Trophoblast cell (in vitro differentiated cells and primary cell): ENCODE data around the gene VAV3.
"Not testable (repeated sequence)": the region's sequence is repeated elsewhere in the genome, so short reads cannot be mapped to it uniquely, and the experiment has no call there.

ENCODE experiments used
- DNase-seq, 2 donors: peaks; one replicate each; pipeline ENCODE4 v3.0.0-alpha.2; 2016
- H2AFZ ChIP-seq: 2 replicates; pipeline ENCODE4 v1.6.1; 2013; ENCODE audit warnings: low read length, moderate library complexity, mild to moderate bottlenecking; ENCODE audit not compliant: insufficient read depth, poor library complexity
- H2AK5ac ChIP-seq: 2 replicates; pipeline ENCODE4 v1.6.1; 2013; ENCODE audit warnings: mild to moderate bottlenecking, low read length
- H2BK120ac ChIP-seq: 2 replicates; pipeline ENCODE4 v1.6.1; 2013; ENCODE audit warnings: low read length, mild to moderate bottlenecking, moderate library complexity; ENCODE audit not compliant: insufficient read depth, poor library complexity
- H2BK12ac ChIP-seq: 2 replicates; pipeline ENCODE4 v1.6.1; 2013; ENCODE audit warnings: mild to moderate bottlenecking, low read length, moderate library complexity
- H2BK5ac ChIP-seq: 2 replicates; pipeline ENCODE4 v1.6.1; 2013; ENCODE audit warnings: low read length, low read depth, moderate library complexity, mild to moderate bottlenecking; ENCODE audit not compliant: poor library complexity
- H3K14ac ChIP-seq: 2 replicates; pipeline ENCODE4 v1.6.1; 2013; ENCODE audit warnings: mild to moderate bottlenecking, low read length
- H3K18ac ChIP-seq: 2 replicates; pipeline ENCODE4 v1.6.1; 2013; ENCODE audit warnings: mild to moderate bottlenecking, low read length
- H3K23ac ChIP-seq: 2 replicates; pipeline ENCODE4 v1.6.1; 2013; ENCODE audit warnings: low read length
- H3K27ac ChIP-seq: 2 replicates; pipeline ENCODE4 v1.5.1; 2013; ENCODE audit warnings: low read depth, mild to moderate bottlenecking, inconsistent platforms, low read length, moderate library complexity
- H3K27me3 ChIP-seq: 2 replicates; pipeline ENCODE4 v1.6.1; 2013; ENCODE audit warnings: inconsistent platforms, mild to moderate bottlenecking, low read length, moderate library complexity; ENCODE audit not compliant: insufficient read depth
- H3K36me3 ChIP-seq, 2 experiments: 1 replicate in 1 of 2; 2 replicates in 1 of 2; pipeline ENCODE4 v1.6.1; 2013; ENCODE audit warnings: low read length in 2 of 2, mild to moderate bottlenecking in 2 of 2, moderate library complexity in 1 of 2; ENCODE audit not compliant: insufficient read depth in 2 of 2, control insufficient read depth in 1 of 2
- H3K4ac ChIP-seq: 2 replicates; pipeline ENCODE4 v1.6.1; 2013; ENCODE audit warnings: low read depth, mild to moderate bottlenecking, low read length, moderate library complexity
- H3K4me1 ChIP-seq, 2 experiments: 1 replicate in 1 of 2; 2 replicates in 1 of 2; pipeline ENCODE4 v1.6.1; 2013; ENCODE audit warnings: low read length in 2 of 2, mild to moderate bottlenecking in 2 of 2, moderate library complexity in 1 of 2; ENCODE audit not compliant: insufficient read depth in 2 of 2, control insufficient read depth in 1 of 2
- H3K4me2 ChIP-seq: 2 replicates; pipeline ENCODE4 v1.6.1; 2013; ENCODE audit warnings: inconsistent platforms, mild to moderate bottlenecking, low read length, moderate library complexity
- H3K4me3 ChIP-seq: 2 replicates; pipeline ENCODE4 v1.5.1; 2013; ENCODE audit warnings: mild to moderate bottlenecking, low read depth, low read length, inconsistent platforms
- H3K79me1 ChIP-seq: one replicate; pipeline ENCODE4 v1.6.1; 2013; ENCODE audit warnings: low read length
- H3K79me2 ChIP-seq: 2 replicates; pipeline ENCODE4 v1.6.1; 2013; ENCODE audit warnings: low read length, mild to moderate bottlenecking; ENCODE audit not compliant: control insufficient read depth, insufficient read depth, poor library complexity
- H3K9ac ChIP-seq: 2 replicates; pipeline ENCODE4 v1.6.1; 2013; ENCODE audit warnings: mild to moderate bottlenecking, low read length
- H3K9me3 ChIP-seq: 2 replicates; pipeline ENCODE4 v1.6.1; 2013; ENCODE audit warnings: low read depth, mild to moderate bottlenecking, control low read depth, inconsistent platforms, low read length; ENCODE audit not compliant: insufficient read depth
- H4K12ac ChIP-seq: 2 replicates; pipeline ENCODE4 v1.6.1; 2013; ENCODE audit warnings: low read depth, mild to moderate bottlenecking, low read length, moderate library complexity
- H4K8ac ChIP-seq: 2 replicates; pipeline ENCODE4 v1.6.1; 2013; ENCODE audit warnings: low read depth, mild to moderate bottlenecking, low read length, moderate library complexity
- H4K91ac ChIP-seq: one replicate; pipeline ENCODE4 v1.6.1; 2013; ENCODE audit warnings: low read depth, mild to moderate bottlenecking, low read length, moderate library complexity
- WGBS: extraction: QIAGEN DNeasy Blood & Tissue Kit; methylation state at CpG from one replicate; pipeline ENCODE4 v1.1.7; 2013; ENCODE audit warnings: missing lambda C conversion rate; ENCODE audit not compliant: insufficient read length, insufficient coverage; ENCODE audit errors: extremely low coverage; 5-methylcytosine and 5-hydroxymethylcytosine counted together

Gene VAV3

DNA sequence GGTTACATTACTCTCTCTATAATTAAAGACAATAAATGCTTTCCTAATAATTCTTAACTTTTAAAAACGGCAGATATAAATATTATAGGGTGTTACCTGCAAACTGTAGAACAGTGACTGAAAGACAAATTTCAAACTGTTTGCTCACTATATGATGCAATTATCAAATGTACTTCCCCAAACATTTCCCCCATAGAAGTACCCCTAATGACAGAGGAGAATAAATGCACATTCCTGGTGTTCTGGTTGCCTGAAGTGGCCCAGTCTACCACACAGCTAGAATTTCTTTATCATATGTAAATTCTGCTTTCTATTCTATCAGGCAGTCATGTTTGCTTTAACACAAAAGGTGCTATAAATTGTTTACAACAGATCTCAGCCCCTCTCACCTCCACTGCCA lies 70.4 kb downstream of the VAV3 start:
- WGBS, result no CpG with 5 or more reads among the region's 1 CpG
- Histone ChIP-seq H3K9ac (no peak overlapping the region), H3K27ac (no peak overlapping the region)

DNA sequence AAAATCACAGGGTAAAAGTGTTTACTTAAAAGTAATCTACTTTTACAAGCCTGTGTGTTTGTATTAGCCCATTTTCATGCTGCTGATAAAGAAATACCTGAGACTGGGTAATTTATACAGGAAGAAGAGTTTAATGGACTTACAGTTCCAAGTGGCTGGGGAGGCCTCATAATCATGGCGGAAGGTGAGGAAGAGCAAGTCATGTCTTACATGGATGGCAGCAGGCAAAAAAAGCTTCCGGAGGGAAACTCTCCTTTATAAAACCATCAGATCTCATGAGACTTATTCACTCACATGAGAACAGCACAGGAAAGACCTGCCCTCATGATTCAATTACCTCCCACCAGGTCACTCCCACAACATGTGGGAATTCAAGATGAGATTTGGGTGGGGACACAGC lies 71.6 kb downstream of the VAV3 start:
- not testable (repeated sequence) for H2AK5ac ChIP-seq, H3K14ac ChIP-seq, H3K36me3 ChIP-seq, H3K4me2 ChIP-seq, H2BK5ac ChIP-seq, H3K9me3 ChIP-seq, H3K27ac ChIP-seq, H4K12ac ChIP-seq, H3K9ac ChIP-seq, H3K79me1 ChIP-seq, H3K79me2 ChIP-seq, H3K4ac ChIP-seq, DNase-seq, H3K23ac ChIP-seq, H3K4me3 ChIP-seq, H3K4me1 ChIP-seq, H3K18ac ChIP-seq, H2AFZ ChIP-seq, H3K27me3 ChIP-seq, H4K8ac ChIP-seq, H2BK12ac ChIP-seq, H4K91ac ChIP-seq, H2BK120ac ChIP-seq
- WGBS, result no CpG with 5 or more reads among the region's 2 CpGs

More for the DNA sequence above, 70.4 kb downstream of the VAV3 start:
- no peak overlapping the region for H3K18ac ChIP-seq
- no peaks in the 10 kb centered on the region for H3K79me2 ChIP-seq
- H3K4me3 ChIP-seq, result no peak overlapping the region
- H3K79me1 ChIP-seq, result no peaks in the 10 kb centered on the region
- H3K4me2 ChIP-seq, result no peak overlapping the region
- H3K4ac ChIP-seq, result no peak overlapping the region
- no peak overlapping the region for H3K14ac ChIP-seq
- H2BK5ac ChIP-seq, result no peak overlapping the region
- H3K9me3 ChIP-seq, result no peaks in the 10 kb centered on the region
- no peak for DNase-seq
- no peak overlapping the region for H4K12ac ChIP-seq
- no peaks in the 10 kb centered on the region for H3K4me1 ChIP-seq
- H3K23ac ChIP-seq, result no peak overlapping the region
- H2BK12ac ChIP-seq, result no peak overlapping the region
- no peak overlapping the region for H4K91ac ChIP-seq
- H3K36me3 ChIP-seq, result no peaks in the 10 kb centered on the region
- no peak overlapping the region for H2BK120ac ChIP-seq
- H4K8ac ChIP-seq, result no peak overlapping the region
- H2AK5ac ChIP-seq, result no peak overlapping the region
- no peak overlapping the region for H2AFZ ChIP-seq
- H3K27me3 ChIP-seq, result no peaks in the 10 kb centered on the region

DNA sequence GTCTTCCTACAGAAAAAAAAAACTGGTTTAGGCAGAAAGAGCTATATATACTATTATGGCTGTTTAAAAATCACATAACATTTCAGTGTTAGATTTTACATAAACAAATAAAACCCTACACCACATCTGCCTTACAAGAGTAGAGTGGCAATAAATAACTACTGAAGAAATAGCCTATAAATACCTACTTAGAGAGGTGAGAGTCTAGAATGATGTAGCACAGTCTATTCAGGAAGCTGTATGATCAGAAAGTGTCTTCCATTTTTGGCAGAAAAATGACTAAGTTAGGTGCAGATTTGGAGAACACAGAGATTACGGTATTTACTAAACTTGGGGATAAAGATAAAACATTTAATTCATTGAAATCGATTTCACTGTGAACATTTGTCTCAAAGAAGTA lies 75.5 kb downstream of the VAV3 start:
- no peak for DNase-seq
- no peak overlapping the region for H3K14ac ChIP-seq
- no peaks in the 10 kb centered on the region for H3K36me3 ChIP-seq
- no peak overlapping the region for H3K18ac ChIP-seq
- no peak overlapping the region for H3K27ac ChIP-seq
- H2AK5ac ChIP-seq, result no peak overlapping the region
- no peak overlapping the region for H2BK12ac ChIP-seq
- H3K23ac ChIP-seq, result no peak overlapping the region
- WGBS, result no CpG with 5 or more reads among the region's 2 CpGs
- no peak overlapping the region for H3K9ac ChIP-seq
- no peaks in the 10 kb centered on the region for H3K4me1 ChIP-seq
- no peak overlapping the region for H3K4me2 ChIP-seq
- no peak overlapping the region for H2AFZ ChIP-seq
- no peaks in the 10 kb centered on the region for H3K79me2 ChIP-seq
- no peak overlapping the region for H4K91ac ChIP-seq
- H3K4me3 ChIP-seq, result no peak overlapping the region
- H3K4ac ChIP-seq, result no peak overlapping the region
- H3K9me3 ChIP-seq, result no peaks in the 10 kb centered on the region
- no peak overlapping the region for H2BK5ac ChIP-seq
- no peak overlapping the region for H2BK120ac ChIP-seq
- H3K27me3 ChIP-seq, result no peaks in the 10 kb centered on the region
- H3K79me1 ChIP-seq, result no peaks in the 10 kb centered on the region
- no peak overlapping the region for H4K8ac ChIP-seq
- H4K12ac ChIP-seq, result no peak overlapping the region

GRCh38 chr1:107883562-107883961 lies 81.4 kb downstream of the VAV3 start:
- H3K14ac ChIP-seq, result no peak overlapping the region
- no peaks in the 10 kb centered on the region for H3K27me3 ChIP-seq
- H3K9me3 ChIP-seq, result no peaks in the 10 kb centered on the region
- H3K27ac ChIP-seq, result no peak overlapping the region
- no peaks in the 10 kb centered on the region for H3K79me2 ChIP-seq
- H2AFZ ChIP-seq, result no peak overlapping the region
- H2BK12ac ChIP-seq, result no peak overlapping the region
- no peak overlapping the region for H2AK5ac ChIP-seq
- no peak overlapping the region for H3K23ac ChIP-seq
- H3K4me2 ChIP-seq, result no peak overlapping the region
- H3K9ac ChIP-seq, result no peak overlapping the region
- no peak overlapping the region for H3K18ac ChIP-seq
- H4K8ac ChIP-seq, result no peak overlapping the region
- no peak overlapping the region for H3K4me3 ChIP-seq
- no peak overlapping the region for H4K12ac ChIP-seq
- DNase-seq, result no peak
- no peak overlapping the region for H2BK120ac ChIP-seq
- H4K91ac ChIP-seq, result no peak overlapping the region
- H3K4ac ChIP-seq, result no peak overlapping the region
- no peaks in the 10 kb centered on the region for H3K36me3 ChIP-seq
- H3K79me1 ChIP-seq, result no peaks in the 10 kb centered on the region
- H3K4me1 ChIP-seq, result no peaks in the 10 kb centered on the region
- no peak overlapping the region for H2BK5ac ChIP-seq

- DNase-seq, result no peak
- H2BK12ac ChIP-seq, result no peak overlapping the region
- H3K4me1 ChIP-seq, result no peaks in the 10 kb centered on the region
- no peak overlapping the region for H4K8ac ChIP-seq
- H2BK120ac ChIP-seq, result no peak overlapping the region
- H4K12ac ChIP-seq, result no peak overlapping the region
- no peaks in the 10 kb centered on the region for H3K9me3 ChIP-seq
- no peak overlapping the region for H3K18ac ChIP-seq
- no peak overlapping the region for H2AFZ ChIP-seq
- no peak overlapping the region for H3K4ac ChIP-seq
- no peak overlapping the region for H2AK5ac ChIP-seq
- no peak overlapping the region for H3K4me3 ChIP-seq
- no peak overlapping the region for H3K9ac ChIP-seq
- H3K36me3 ChIP-seq, result no peaks in the 10 kb centered on the region
- no peak overlapping the region for H4K91ac ChIP-seq
- WGBS, result no CpG with 5 or more reads among the region's 2 CpGs
- H3K79me2 ChIP-seq, result no peaks in the 10 kb centered on the region
- H3K79me1 ChIP-seq, result no peaks in the 10 kb centered on the region
- H3K27me3 ChIP-seq, result no peaks in the 10 kb centered on the region
- H3K4me2 ChIP-seq, result no peak overlapping the region
- H3K27ac ChIP-seq, result no peak overlapping the region
- H2BK5ac ChIP-seq, result no peak overlapping the region
- no peak overlapping the region for H3K23ac ChIP-seq
- no peak overlapping the region for H3K14ac ChIP-seq
Measured at GRCh38 chr1:107879927-107880326, 85.1 kb downstream of the VAV3 start.
